ENCODE data around the gene HPS3. TPM values are rescaled to one million over a fixed set of nuclear protein-coding genes. Genes with fewer than 3 reads are reported as not detected.
"Not testable (repeated sequence)": the region's sequence is repeated elsewhere in the genome, so short reads cannot be mapped to it uniquely, and the experiment has no call there.

HPS3 gene
- total RNA-seq, 1 experiment from 2014 or later: 62.2 TPM

- no peak for DNase-seq (ENCODE audit: low read depth)
Measured at GRCh38 chr3:149188494-149188893, 59.1 kb downstream of the HPS3 start.

- no peak for DNase-seq (ENCODE audit: low read depth)
Measured at GRCh38 chr3:149195221-149195620, 65.8 kb downstream of the HPS3 start.

GRCh38 chr3:149196805-149197592, 67.6 kb downstream of the HPS3 start:
- not testable (repeated sequence) for DNase-seq (ENCODE audit: low read depth)

- no peak for DNase-seq (ENCODE audit: low read depth)
Measured at GRCh38 chr3:149197669-149198068, 68.2 kb downstream of the HPS3 start.

GRCh38 chr3:149198611-149199010, 69.2 kb downstream of the HPS3 start:
- DNase-seq (ENCODE audit: low read depth): peak; percentile 32

- no peak for DNase-seq (ENCODE audit: low read depth)
Measured at GRCh38 chr3:149199474-149199873, 70.0 kb downstream of the HPS3 start.

- DNase-seq (ENCODE audit: low read depth): no peak
Measured at GRCh38 chr3:149203758-149204157, 74.3 kb downstream of the HPS3 start.

GRCh38 chr3:149204390-149204991, 75.1 kb downstream of the HPS3 start:
- no peak for DNase-seq (ENCODE audit: low read depth)

- DNase-seq (ENCODE audit: low read depth): no peak
Measured at GRCh38 chr3:149207475-149207874, 78.0 kb downstream of the HPS3 start.

- no peak for DNase-seq (ENCODE audit: low read depth)
Measured at GRCh38 chr3:149209431-149209830, 80.0 kb downstream of the HPS3 start.

GRCh38 chr3:149212386-149212785, 82.9 kb downstream of the HPS3 start:
- DNase-seq (ENCODE audit: low read depth): no peak

- DNase-seq (ENCODE audit: low read depth): no peak
Measured at GRCh38 chr3:149214702-149215101, 85.3 kb downstream of the HPS3 start.

GRCh38 chr3:149215515-149215914, 86.1 kb downstream of the HPS3 start:
- DNase-seq (ENCODE audit: low read depth): peak; percentile 81

GRCh38 chr3:149216193-149216869, 86.9 kb downstream of the HPS3 start:
- DNase-seq (ENCODE audit: low read depth): peak; percentile 71

GRCh38 chr3:149217347-149217746, 87.9 kb downstream of the HPS3 start:
- no peak for DNase-seq (ENCODE audit: low read depth)

- not testable (repeated sequence) for DNase-seq (ENCODE audit: low read depth)
Measured at GRCh38 chr3:149219380-149220121, 90.1 kb downstream of the HPS3 start.

- DNase-seq (ENCODE audit: low read depth): peak; percentile 81
Measured at GRCh38 chr3:149221783-149222517, 92.5 kb downstream of the HPS3 start, which contains the start of gene CP. Gene CP, minus strand, starts transcription at chr3:149221829. Its CDS starts 37 bp downstream, at chr3:149221792.

All from M059J (cell line).